Stimulated activated CD8-positive, alpha-beta memory T cell treated with anti-CD3 and anti-CD28 coated beads, Interleukin-4, amount 100 ng/mL, for 1 hour (primary cell): ENCODE results near the gene TSPO.
A peak's percentile ranks its signal among the peaks of the same experiment; 100 is the strongest.
"Not testable (repeated sequence)": the region's sequence is repeated elsewhere in the genome, so short reads cannot be mapped to it uniquely, and the experiment has no call there.

Experiments
- DNase-seq, 2 donors: peaks; one replicate each; pipeline ENCODE4 v3.0.0-alpha.2; 2020; ENCODE audit warnings: low read depth in 2 of 2, low spot score in 1 of 2

Gene TSPO

GRCh38 chr22:43151251-43152002 lies at the start of gene TSPO:
Gene TSPO, plus strand, starts transcription at chr22:43151559. Its CDS starts 7,680 bp downstream, at chr22:43159239.
- peak in 1 of 2 donors; percentile 26 for DNase-seq

GRCh38 chr22:43104056-43104625 lies 47.2 kb upstream of the TSPO start:
- DNase-seq = not testable (repeated sequence)

- not testable (repeated sequence) for DNase-seq
Measured at GRCh38 chr22:43104950-43105349, 46.4 kb upstream of the TSPO start.

- DNase-seq = no peak
Measured at GRCh38 chr22:43106302-43106701, 45.1 kb upstream of the TSPO start.

- DNase-seq = no peak
Measured at GRCh38 chr22:43109511-43109910, 41.8 kb upstream of the TSPO start.

GRCh38 chr22:43109921-43110443 lies 41.4 kb upstream of the TSPO start:
- DNase-seq = no peak

GRCh38 chr22:43110444-43110926 lies 40.9 kb upstream of the TSPO start, which contains the start of gene BIK:
Gene BIK, plus strand, starts transcription at chr22:43110750. Its CDS starts 13,273 bp downstream, at chr22:43124023.
- peak in 1 of 2 donors; percentile 15 for DNase-seq

GRCh38 chr22:43110927-43111623 lies 40.3 kb upstream of the TSPO start:
- DNase-seq = no peak

- DNase-seq = no peak
Measured at GRCh38 chr22:43113526-43114251, 37.7 kb upstream of the TSPO start.

- no peak for DNase-seq
Measured at GRCh38 chr22:43114958-43115357, 36.4 kb upstream of the TSPO start.

GRCh38 chr22:43116932-43117331 lies 34.4 kb upstream of the TSPO start:
- no peak for DNase-seq

GRCh38 chr22:43118024-43118849 lies 33.1 kb upstream of the TSPO start:
- no peak for DNase-seq

- DNase-seq = no peak
Measured at GRCh38 chr22:43118953-43119458, 32.4 kb upstream of the TSPO start.

GRCh38 chr22:43126501-43127165 lies 24.7 kb upstream of the TSPO start:
- DNase-seq = no peak

GRCh38 chr22:43127166-43127908 lies 24.0 kb upstream of the TSPO start:
- DNase-seq = no peak

GRCh38 chr22:43128116-43128515 lies 23.2 kb upstream of the TSPO start:
- DNase-seq = no peak

GRCh38 chr22:43128928-43129424 lies 22.4 kb upstream of the TSPO start:
- no peak for DNase-seq
